HG03575 (cell line): ENCODE results near the gene ALOXE3.
"Not testable (repeated sequence)": the region's sequence is repeated elsewhere in the genome, so short reads cannot be mapped to it uniquely, and the experiment has no call there.

Source experiments
- ATAC-seq: cut with Tn5 transposase; IDR thresholded peaks from one replicate; pipeline ENCODE4 v1.9.1; 2021; ENCODE audit not compliant: unreplicated experiment, insufficient number of reproducible peaks, low FRiP score; ENCODE audit errors: extremely low read depth

Gene ALOXE3

GRCh38 chr17:8108972-8109660 lies 9.2 kb downstream of the ALOXE3 start:
- ATAC-seq = no peak

GRCh38 chr17:8106980-8107379 lies 11.3 kb downstream of the ALOXE3 start:
- not testable (repeated sequence) for ATAC-seq

GRCh38 chr17:8105957-8106398 lies 12.3 kb downstream of the ALOXE3 start:
- ATAC-seq = no peak

GRCh38 chr17:8104911-8105310 lies 13.4 kb downstream of the ALOXE3 start:
- no peak for ATAC-seq

- no peak for ATAC-seq
Measured at GRCh38 chr17:8103549-8103948, 14.8 kb downstream of the ALOXE3 start.

- ATAC-seq = no peak
Measured at GRCh38 chr17:8101721-8102120, 16.6 kb downstream of the ALOXE3 start.

- no peak for ATAC-seq
Measured at GRCh38 chr17:8100763-8101162, 17.6 kb downstream of the ALOXE3 start.

- no peak for ATAC-seq
Measured at GRCh38 chr17:8100111-8100510, 18.2 kb downstream of the ALOXE3 start.

GRCh38 chr17:8096541-8096940 lies 21.8 kb downstream of the ALOXE3 start:
- no peak for ATAC-seq

- ATAC-seq = no peak
Measured at GRCh38 chr17:8095361-8095760, 23.0 kb downstream of the ALOXE3 start.

GRCh38 chr17:8091033-8091687 lies 27.2 kb downstream of the ALOXE3 start:
- ATAC-seq = no peak

- ATAC-seq = no peak
Measured at GRCh38 chr17:8089728-8090127, 28.6 kb downstream of the ALOXE3 start.

- no peak for ATAC-seq
Measured at GRCh38 chr17:8087952-8088230, 30.4 kb downstream of the ALOXE3 start.

- ATAC-seq = no peak
Measured at GRCh38 chr17:8087075-8087951, 31.0 kb downstream of the ALOXE3 start, which contains the start of gene ALOX12B. TSS of gene ALOX12B (minus strand) at chr17:8087716. CDS start at chr17:8087442, 274 bp downstream.

- no peak for ATAC-seq
Measured at GRCh38 chr17:8084250-8084649, 34.1 kb downstream of the ALOXE3 start.

GRCh38 chr17:8082292-8082691 lies 36.0 kb downstream of the ALOXE3 start:
- no peak for ATAC-seq

- no peak for ATAC-seq
Measured at GRCh38 chr17:8081876-8082275, 36.4 kb downstream of the ALOXE3 start.

GRCh38 chr17:8080799-8081219 lies 37.5 kb downstream of the ALOXE3 start:
- no peak for ATAC-seq

GRCh38 chr17:8080208-8080798 lies 38.0 kb downstream of the ALOXE3 start:
- no peak for ATAC-seq
